GM21737 (cell line): ENCODE results near the gene HOXD3.

ENCODE experiments used
- ATAC-seq: cut with Tn5 transposase; IDR thresholded peaks from one replicate; pipeline ENCODE4 v1.9.1; 2021; ENCODE audit warnings: mild to moderate bottlenecking, moderate library complexity; ENCODE audit not compliant: unreplicated experiment

Gene HOXD3

DNA sequence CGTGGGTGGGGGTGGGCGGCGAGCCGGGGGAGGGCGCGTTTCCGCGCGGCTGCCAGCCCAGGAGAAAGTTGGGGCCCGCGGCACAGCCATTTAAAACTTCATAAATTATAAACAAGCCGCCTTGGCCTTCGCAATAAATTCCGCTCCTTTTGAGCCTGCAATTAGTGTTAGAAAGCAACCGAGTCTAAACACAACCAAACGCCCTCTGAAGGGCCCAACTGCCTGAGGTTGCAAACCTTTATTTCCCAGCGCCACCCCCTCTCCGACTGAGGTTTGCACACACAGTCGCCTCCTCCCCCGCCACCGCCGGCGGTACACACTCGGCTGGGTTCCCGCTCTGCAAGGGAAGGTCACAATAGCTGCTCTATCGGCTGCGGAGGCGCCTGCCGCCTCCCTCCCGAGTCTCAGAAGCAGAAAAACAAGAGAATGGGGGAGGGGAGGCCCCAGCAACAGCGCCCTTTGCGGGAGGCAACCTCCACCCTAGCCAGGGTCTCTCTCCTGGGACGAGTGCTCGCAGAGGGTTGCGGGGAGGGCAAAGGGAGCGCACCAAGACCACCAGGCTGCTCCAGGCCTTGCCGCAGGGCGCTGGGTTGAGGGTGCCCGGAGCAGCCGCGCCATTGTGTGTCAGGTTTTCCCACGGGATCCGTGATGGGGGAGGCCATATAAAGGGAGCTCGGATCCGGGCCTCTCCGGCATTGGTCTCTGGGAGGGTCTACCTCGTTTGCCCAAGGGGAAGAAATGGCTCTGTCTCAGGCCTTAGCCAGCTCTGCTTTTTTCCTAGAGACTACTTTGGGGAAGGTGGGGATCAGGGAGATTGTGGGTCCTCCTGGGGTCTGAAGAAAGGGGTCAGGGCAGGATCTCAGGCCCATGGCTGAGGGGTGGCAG lies 18.0 kb downstream of the HOXD3 start:
- ATAC-seq, result no peak

DNA sequence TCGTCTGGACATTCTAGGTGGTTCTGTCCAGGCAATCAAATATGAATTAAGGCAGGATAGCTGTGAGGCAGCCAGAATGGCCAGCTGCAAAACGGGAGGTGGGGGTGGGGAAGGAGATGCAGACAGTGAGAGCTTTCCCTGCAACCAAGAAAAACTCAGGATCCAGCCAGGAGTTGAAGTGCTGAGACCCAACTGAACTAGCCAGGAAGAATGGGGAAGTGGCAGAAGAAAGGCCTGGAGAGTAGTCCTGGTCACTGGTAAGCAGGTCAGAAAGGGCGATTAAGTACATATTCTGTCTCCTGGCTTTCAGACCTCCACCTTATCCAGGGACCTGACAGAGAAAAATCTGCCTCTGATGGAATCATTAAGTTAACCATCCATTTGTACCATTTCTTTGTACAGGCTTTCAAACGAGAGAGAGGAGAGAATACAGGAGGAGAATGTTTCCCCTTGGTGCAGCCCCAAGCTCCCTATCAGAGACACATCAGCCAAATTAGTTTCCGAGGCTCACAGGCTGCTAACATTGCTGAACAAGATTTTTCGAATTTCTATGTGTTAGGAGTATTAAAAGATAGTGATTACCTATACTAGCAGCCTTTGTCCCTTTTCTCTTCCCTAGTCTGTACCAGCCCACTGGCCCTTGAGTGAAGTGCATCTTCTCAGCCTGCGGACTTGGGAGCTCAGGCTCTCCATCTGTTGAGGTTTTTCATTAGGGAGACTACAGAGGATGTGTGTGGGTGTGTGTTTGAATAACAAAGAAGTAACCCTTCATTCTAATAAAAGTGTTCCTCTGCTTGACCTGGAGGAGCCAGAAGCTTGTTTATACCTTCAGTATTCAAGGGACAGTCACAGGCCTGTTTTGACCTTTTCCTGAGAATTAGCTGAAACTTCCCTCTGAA lies 18.9 kb downstream of the HOXD3 start:
- ATAC-seq, result no peak

DNA sequence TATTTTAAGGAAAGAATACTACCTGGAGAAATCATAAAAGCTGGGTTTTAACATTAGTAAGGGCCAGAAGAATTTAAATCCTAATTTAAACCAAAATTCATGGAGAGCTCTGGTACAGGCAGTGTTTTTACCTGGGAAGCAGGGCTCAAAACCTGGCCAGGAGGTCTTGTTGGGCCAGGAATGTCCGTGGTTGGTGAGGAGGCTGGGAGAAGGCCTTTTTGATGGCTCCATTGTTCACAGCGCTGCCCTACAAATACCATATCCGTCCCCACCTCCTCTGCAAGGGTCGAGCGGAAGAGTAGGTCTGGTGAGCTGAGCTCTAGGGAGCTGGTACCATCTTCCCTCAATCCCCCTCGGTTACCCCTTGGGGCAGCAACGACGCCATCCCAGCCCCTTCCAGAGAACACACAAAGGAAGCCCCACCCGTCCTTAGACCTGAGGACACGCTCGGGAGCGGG lies 20.5 kb downstream of the HOXD3 start:
- no peak for ATAC-seq

DNA sequence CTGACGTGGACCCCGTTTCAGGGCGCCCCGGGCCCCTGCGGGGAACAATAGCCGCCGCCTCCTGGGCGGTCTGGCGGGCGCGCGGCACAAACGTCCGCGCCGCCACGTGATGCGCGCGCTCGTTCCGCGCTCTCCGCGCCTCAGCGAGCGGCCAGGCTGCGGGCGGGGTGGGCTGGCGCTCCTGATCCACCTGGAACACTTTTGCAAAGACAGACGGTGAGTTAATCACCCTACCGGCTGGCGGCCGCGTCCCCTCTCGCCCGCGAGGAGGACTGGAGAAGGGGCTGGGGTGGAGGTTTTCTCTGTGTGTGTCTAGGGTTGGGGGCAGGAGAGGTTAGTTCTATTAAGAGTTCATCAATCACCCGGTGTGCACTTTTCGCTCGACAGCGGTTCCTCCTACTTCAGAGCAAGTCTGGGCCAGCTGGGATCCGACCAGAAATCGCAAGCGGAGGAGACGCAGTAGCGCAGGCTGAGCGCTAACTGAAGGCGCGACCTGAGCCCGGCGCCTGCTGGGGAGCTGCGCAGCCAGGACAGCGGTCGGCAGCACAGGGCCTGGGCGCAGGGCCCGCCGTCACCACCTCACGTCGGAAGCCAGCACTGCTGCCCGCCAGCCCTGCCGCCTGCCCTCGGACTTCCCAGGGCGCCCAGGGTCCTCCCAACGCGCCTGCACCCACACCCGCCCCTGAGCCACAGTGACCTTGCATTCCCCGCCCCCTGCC lies 21.1 kb downstream of the HOXD3 start:
- no peak for ATAC-seq

DNA sequence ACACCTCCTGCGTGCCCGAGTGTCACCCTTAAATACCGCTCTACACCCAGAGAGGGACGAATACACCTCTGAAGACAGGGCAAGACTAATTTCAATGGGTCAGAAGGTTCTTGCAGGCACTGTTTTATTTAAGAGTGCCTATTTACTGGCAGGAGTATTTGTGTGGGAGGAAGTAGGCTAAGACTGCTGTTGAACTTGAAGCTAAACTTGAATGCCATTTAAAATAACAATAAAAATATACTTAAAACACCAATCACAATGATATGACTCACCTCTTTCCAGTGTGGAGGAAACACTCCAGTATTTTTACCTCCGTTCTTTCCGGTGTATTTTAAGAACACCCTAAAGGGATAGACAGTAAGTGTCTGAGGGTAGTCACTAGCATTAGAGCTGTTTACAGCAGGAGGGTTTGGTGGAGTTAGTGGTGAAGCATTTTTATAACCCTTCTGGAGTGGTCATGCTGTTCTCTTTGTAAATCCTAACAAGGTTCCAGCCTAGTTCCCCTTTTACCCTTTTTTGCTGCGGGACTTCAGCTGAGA lies 21.7 kb downstream of the HOXD3 start:
- ATAC-seq, result no peak

DNA sequence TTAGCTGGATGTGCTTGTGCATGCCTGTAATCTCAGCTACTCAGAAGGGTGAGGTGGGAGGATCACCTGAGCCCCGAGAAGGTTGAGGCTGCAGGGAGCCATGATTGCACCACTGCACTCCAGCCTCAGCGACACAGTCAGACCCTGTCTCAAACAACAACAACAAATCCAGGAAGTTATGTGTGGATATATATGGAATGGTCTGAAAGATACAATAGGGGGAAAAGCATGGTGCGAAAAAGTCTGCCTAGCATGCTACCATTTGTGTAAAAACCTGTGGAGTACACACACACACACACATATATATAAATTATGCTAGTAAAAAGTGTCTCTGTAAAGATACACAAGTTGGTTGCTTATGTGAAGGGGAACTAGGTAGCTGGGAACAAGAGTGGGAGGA lies 24.4 kb downstream of the HOXD3 start:
- no peak for ATAC-seq

DNA sequence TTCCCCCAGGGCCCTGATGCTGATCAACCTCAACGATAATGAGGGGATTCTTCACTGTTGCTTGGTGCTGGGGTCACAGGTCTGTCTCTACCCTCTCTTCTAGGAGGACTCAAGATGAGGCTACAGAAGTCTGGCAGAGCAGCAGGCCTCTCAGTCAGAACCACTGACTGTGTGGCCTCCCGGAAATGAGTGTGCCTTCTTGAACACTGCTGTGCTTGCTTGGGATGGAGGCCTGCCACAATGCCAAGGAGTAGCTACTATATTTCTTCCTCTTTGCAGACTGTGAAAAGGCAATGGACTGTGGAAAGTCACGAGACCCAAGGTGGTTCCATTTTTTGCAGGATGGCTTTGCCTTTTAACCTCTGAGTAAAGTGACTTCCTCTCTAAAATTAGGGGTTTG lies 25.6 kb downstream of the HOXD3 start:
- no peak for ATAC-seq

DNA sequence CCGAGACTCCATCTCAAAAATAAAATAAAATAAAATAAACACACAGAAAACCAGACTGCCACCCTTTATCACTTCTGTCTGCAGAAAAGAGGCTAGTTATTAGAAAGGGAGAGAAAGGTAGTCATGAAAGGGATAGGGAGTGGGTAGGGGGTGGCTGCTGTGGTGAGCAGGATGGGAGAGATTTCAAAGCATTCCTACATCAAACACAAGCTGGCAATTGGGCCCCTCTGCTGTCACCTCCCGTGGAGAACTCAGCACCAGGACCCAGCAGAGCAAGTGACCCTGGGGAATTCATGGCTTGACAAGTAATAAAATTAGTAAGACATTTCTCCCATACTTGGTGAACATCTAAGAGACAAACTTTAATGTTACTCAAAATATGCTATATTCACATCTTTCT lies 27.6 kb downstream of the HOXD3 start:
- ATAC-seq, result no peak

DNA sequence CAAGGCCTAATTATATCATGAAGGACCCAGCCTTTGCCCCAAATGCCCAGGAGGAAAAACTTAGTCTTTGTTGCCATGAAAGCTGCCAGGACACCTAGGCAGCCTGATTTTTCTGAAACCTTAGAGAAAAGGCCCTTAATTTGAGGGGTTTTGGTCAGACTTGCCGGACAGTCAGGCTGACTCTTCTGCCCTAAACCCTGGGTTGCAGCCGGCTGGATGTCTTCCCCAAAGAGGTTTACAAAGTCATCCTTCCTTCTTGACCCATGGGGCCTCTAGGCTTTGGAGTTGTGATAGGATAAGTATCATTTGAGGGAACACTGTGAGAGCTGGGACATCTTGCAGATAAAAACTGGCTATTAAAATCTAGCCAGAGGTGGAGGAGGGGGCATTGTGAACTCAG lies 28.9 kb downstream of the HOXD3 start:
- no peak for ATAC-seq

DNA sequence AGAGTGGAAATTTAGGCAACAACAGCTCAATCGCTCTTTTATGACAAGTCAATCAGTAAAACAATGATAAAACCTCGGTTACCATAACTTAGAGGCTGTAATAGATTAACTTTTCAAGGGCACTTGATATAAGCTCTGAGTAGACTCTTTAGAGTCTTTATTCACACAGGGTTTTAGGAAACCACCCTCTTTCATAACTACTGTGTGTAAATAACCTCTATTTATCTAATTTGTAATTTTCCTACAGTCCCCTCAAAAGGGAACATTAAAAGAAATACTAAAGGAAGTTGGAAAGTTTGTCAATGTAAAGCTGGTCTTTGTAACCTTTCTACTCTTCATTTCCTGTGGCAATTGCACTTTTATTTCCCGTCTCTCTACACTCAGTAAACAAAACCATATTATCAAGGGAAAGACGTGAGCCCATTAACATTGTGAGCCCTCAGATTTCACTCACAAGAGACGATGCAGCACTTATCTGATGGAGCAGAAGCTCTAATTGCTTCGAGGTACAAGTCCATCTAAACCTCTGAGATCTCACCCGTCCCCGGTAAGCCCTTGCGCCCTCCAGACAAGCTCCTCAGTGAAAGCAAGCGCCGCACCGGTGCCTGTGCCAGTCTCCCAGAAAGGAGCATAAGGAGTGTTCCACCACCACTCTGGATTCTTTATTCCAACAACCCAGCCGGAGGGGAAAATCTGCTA lies 30.2 kb downstream of the HOXD3 start:
- no peak for ATAC-seq

DNA sequence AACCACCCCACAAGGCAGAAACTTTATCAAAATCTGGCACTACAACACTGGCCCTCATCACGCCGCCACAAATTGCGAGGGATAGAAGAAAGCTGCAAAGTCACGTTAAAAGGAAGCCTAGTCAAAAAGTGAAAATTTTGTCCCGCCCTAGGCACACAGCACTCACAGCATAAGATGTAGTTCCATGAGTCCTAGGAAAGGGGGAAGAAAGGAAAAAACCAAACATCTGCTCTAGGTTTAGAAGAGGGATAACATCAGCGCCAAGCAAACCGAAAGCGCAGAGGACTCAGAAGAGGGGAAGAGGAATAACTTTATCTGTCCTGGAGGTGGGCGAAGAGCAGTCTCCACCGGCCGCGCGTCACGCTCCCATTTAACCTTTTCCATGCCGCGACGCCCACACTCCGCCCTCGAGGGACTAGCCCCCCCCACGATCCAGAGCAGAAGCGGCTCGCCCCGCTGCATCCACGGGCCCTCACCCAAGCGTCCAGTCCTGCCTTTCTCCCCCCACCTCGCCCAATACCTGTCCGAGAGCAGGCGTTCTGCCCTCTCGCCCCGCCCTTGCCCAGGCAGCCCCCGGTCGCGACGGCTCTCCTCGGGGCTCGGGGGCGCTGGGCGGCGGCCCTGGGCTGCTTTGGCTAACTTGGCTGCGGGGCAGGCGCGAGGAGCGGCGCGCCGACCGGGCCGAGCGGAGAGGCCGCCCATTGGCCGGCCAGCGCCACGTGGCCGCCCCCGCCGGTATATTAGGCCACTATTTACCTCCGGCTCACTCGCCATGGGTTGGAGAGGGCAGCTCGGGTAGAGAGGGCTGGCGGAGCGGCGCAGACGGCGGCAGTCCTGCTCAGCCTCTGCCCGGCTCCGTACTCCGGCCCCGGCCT lies 31.0 kb downstream of the HOXD3 start, which contains the start of gene HOXD1:
Gene HOXD1, plus strand, starts transcription at position 770 of the 875 bp plus-strand sequence. CDS start 134 bp downstream, outside the sequence.
- ATAC-seq, result no peak

DNA sequence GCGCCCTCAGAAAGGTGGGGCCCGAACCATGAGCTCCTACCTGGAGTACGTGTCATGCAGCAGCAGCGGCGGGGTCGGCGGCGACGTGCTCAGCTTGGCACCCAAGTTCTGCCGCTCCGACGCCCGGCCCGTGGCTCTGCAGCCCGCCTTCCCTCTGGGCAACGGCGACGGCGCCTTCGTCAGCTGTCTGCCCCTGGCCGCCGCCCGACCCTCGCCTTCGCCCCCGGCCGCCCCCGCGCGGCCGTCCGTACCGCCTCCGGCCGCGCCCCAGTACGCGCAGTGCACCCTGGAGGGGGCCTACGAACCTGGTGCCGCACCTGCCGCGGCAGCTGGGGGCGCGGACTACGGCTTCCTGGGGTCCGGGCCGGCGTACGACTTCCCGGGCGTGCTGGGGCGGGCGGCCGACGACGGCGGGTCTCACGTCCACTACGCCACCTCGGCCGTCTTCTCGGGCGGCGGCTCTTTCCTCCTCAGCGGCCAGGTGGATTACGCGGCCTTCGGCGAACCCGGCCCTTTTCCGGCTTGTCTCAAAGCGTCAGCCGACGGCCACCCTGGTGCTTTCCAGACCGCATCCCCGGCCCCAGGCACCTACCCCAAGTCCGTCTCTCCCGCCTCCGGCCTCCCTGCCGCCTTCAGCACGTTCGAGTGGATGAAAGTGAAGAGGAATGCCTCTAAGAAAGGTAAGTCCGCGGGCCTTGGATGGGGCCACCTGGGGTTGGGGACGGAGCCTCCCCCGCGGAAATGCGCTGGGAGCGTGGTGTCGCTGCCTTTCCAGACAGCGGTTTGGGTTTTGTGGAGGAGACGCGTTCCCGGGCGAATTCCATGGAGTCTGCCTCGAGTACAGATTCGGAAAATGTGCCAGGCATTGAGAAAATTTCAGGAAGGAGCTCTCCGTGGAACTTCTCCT lies 31.9 kb downstream of the HOXD3 start:
- no peak for ATAC-seq

DNA sequence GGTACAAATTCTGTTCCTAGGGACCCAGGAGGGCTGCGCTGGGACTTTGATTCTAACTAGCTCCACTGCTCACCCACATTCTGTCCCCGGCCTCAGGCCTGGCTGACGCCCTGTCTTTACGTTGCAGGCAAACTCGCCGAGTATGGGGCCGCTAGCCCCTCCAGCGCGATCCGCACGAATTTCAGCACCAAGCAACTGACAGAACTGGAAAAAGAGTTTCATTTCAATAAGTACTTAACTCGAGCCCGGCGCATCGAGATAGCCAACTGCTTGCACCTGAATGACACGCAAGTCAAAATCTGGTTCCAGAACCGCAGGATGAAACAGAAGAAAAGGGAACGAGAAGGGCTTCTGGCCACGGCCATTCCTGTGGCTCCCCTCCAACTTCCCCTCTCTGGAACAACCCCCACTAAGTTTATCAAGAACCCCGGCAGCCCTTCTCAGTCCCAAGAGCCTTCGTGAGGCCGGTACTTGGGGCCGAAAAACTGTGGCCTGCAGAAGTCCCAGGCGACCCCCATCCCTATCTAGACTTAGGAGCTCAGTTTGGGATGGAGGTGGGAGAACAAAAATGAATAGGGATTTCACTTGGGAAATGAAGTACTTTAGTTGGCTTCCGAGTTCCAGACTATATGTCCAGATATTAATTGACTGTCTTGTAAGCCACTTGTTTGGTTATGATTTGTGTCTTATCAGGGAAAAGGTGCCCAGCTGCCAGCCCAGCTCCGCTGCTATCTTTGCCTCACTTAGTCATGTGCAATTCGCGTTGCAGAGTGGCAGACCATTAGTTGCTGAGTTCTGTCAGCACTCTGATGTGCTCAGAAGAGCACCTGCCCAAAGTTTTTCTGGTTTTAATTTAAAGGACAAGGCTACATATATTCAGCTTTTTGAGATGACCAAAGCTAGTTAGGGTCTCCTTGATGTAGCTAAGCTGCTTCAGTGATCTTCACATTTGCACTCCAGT lies 32.9 kb downstream of the HOXD3 start:
- no peak for ATAC-seq

DNA sequence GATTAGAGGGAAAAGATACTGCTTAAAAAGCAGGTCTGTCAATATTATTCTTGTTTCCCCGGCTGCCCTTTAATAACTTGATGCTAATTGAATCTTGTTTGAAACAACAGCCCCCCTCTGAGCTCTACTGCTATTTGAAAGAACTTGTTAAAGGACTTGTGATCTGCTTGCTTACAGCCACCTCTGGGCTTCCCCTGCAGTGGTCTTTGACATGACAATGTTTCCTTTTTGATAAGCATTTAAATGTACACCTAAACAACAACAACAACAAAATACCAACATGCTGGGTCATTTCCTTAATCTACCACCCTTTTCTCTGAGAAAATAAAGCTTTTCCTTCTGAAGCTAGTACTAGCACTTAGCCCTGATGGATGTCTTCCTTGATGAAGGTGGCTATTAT lies 35.2 kb downstream of the HOXD3 start:
- ATAC-seq, result no peak

DNA sequence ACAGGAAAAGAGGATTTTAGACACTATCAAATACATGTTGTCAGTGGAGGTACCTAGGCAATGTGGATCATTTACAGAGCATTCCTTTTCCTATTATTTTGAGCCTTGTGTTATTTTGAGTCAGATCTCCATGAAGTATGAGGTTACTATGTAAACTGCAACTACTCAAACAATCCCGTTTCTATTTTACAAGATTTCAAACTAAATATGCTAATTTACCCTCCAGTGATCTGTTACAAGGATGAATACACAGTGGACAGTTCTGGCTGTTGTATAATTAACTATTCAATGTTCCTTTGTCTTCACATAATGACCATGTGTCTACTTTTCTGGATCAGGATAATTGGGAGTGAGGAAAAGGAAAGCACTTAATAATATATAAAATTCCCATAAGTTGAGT lies 35.9 kb downstream of the HOXD3 start:
- no peak for ATAC-seq

DNA sequence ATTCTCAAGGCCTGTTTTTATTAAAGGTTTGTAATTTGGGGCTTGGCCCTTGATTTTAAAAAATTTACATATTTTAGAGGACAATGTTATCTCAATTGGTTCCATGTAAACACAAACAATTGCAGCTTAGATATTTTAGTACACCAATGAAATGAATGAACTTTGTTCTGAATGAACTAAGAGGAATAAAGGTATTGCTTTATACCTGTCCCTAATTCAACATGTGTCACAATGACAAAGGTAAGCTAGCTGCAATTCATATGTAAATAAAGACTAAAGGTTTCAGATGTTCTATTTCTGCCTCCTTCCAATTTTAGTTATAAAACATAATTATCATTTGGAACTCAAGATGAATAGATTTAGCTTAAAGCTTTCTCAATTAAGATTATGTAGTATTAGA lies 42.8 kb downstream of the HOXD3 start:
- ATAC-seq, result no peak

DNA sequence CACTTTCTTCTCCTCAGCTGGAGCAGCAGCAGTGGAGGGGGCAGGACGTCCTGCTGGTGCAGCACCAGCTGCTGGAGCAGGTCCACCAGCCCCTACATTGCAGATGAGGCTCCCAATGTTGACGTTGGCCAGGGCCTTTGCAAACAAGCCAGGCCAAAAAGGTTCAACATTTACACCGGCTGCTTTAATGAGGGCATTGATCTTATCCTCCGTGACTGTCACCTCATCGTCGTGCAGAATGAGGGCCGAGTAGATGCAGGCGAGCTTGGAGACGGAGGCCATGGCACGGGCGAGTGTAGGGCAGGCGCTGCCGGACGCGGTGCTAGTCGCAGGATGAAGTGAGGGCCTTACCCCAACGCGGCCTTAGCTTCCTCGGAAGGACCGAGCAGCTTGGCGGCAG lies 43.9 kb downstream of the HOXD3 start:
- ATAC-seq, result no peak
